Stomach (tissue), 9 donors: ENCODE results near the gene RHBDF1. TPM values are rescaled to one million over a fixed set of nuclear protein-coding genes. Genes with fewer than 3 reads are reported as not detected.

Experiments
- DNase-seq, 2 donors: peaks; one replicate each; pipeline versions ENCODE4 v3.0.0 to v3.0.0-alpha.2; 2013 to 2019
- H3K27ac ChIP-seq, 5 donors: fragments of 200-600 bp in 4 of 5; sonication (generic) in 4 of 5; one replicate each; pipeline ENCODE4 v1.5.1; 2013 to 2019; ENCODE audit warnings: mild to moderate bottlenecking in 1 of 5, moderate library complexity in 1 of 5
- H3K27me3 ChIP-seq, 3 donors: fragments of 200-600 bp; sonication (generic); one replicate each; pipeline ENCODE4 v1.5.1; 2017 to 2019; ENCODE audit warnings: mixed run types in 1 of 3
- H3K36me3 ChIP-seq, 4 donors: fragments of 200-600 bp; sonication (generic); 1 replicate in 3 of 4; 2 replicates in 1 of 4; pipeline ENCODE4 v1.5.1; 2016 to 2019
- H3K4me1 ChIP-seq, 4 donors: fragments of 200-600 bp; sonication (generic); one replicate each; pipeline ENCODE4 v1.5.1; 2016 to 2019
- H3K4me3 ChIP-seq, 4 donors: fragments of 200-600 bp; sonication (generic) in 3 of 4; one replicate each; pipeline ENCODE4 v1.5.1; 2016 to 2019; ENCODE audit warnings: mild to moderate bottlenecking in 1 of 4
- H3K9me3 ChIP-seq, 4 donors: fragments of 200-600 bp; sonication (generic); one replicate each; pipeline ENCODE4 v1.5.1; 2016 to 2019
- CTCF ChIP-seq, 7 experiments: fragments of 450-650 bp in 4 of 7; fragments of 200-600 bp in 3 of 7; sonication (generic) in 3 of 7; IDR thresholded peaks; one replicate each; pipeline ENCODE4 v1.5.1; 2016 to 2019; ENCODE audit warnings: antibody characterized with exemption in 7 of 7, control low read depth in 2 of 7, mild to moderate bottlenecking in 1 of 7
- EP300 ChIP-seq: sonication (generic); formaldehyde crosslinking; IDR thresholded peaks from one replicate; pipeline ENCODE4 v1.6.1; 2017; ENCODE audit warnings: antibody characterized with exemption
- POLR2A ChIP-seq, 4 donors: fragments of 450-650 bp; IDR thresholded peaks; one replicate each; pipeline ENCODE4 v1.6.1; 2016; ENCODE audit warnings: antibody characterized with exemption in 4 of 4, control low read depth in 2 of 4, mild to moderate bottlenecking in 1 of 4, moderate library complexity in 1 of 4
- POLR2AphosphoS5 ChIP-seq, 3 donors: sonication (generic); formaldehyde crosslinking; IDR thresholded peaks; one replicate each; pipeline ENCODE4 v1.6.1; 2016; ENCODE audit warnings: antibody characterized with exemption in 3 of 3
- WGBS, 5 donors: extraction: QIAGEN DNeasy Blood & Tissue Kit in 3 of 5; methylation state at CpG; one replicate each; pipeline versions ENCODE4 v1.1.5 to v1.1.7; 2013 to 2018; 5-methylcytosine and 5-hydroxymethylcytosine counted together
- intact Hi-C: fragments of 100-400 bp; cut with DNase I; formaldehyde crosslinking; loops from one replicate; pipeline ENCODE4 v1.15.1; 2023; ENCODE audit warnings: low total_unique reads
- polyA plus RNA-seq, 3 donors: library from polyadenylated mRNA; stranded (reverse); fragments of 200-250 nt; gene quantifications; one replicate each; pipeline ENCODE4 v1.2.3, GENCODE V29; 2013
- total RNA-seq, 5 donors: library from RNA; depleted of rRNA; stranded (reverse); fragments of >200 nt; gene quantifications; one replicate each; pipeline versions ENCODE4 v1.1.0 to v1.2.3, GENCODE V29; 2014 to 2016
- donor health status: healthy with polysubstance abuse.
- donor health status: Bipolar disorder and iron deficiency.
- donor health status: healthy.

The RHBDF1 gene
- total and polyA plus RNA-seq, 8 donors = 10.2 to 185 (median 28.9) TPM

GRCh38 chr16:116015-116414, 43.6 kb upstream of the RHBDF1 start:
- Histone ChIP-seq H3K4me1 (peaks cover 0 to 12% (median 0%) of the 10 kb centered on the region in 4 donors), H3K4me3 (no peak overlapping the region), H3K9me3 (no peaks in the 10 kb centered on the region), H3K27ac (no peak overlapping the region), H3K27me3 (no peaks in the 10 kb centered on the region), H3K36me3 (peaks cover 14 to 76% (median 55%) of the 10 kb centered on the region in 4 donors)
- no peak for DNase-seq
- intact Hi-C loops = loop anchor here (5.0 kb wide), 1 partner anchor 66 kb away; the partner anchor contains the start of gene HBQ1
- WGBS, 5 donors = 73 to 78% (median 77%) methylated on average over 7 of the region's 7 CpGs
- TF ChIP-seq EP300 (no peak), POLR2AphosphoS5 (IDR thresholded peaks at IDR 0.05) (no peak), POLR2A (IDR thresholded peaks at IDR 0.05) (no peak), CTCF (IDR thresholded peaks at IDR 0.05) (no peak)

GRCh38 chr16:114327-114726, 41.9 kb upstream of the RHBDF1 start:
- DNase-seq = no peak
- intact Hi-C loops = no loop called here
- Histone ChIP-seq H3K4me1 (peaks cover 0 to 12% (median 0%) of the 10 kb centered on the region in 4 donors), H3K9me3 (no peaks in the 10 kb centered on the region), H3K4me3 (no peak overlapping the region), H3K36me3 (peaks cover 18 to 85% (median 67%) of the 10 kb centered on the region in 4 donors), H3K27me3 (no peaks in the 10 kb centered on the region), H3K27ac (no peak overlapping the region)
- TF ChIP-seq POLR2AphosphoS5 (IDR thresholded peaks at IDR 0.05) = no peak
- TF ChIP-seq CTCF (IDR thresholded peaks at IDR 0.05) = no peak
- no peak for TF ChIP-seq POLR2A (IDR thresholded peaks at IDR 0.05)
- no peak for TF ChIP-seq EP300
- 89 to 94% (median 93%) methylated on average over 2 of the region's 2 CpGs for WGBS, 5 donors

GRCh38 chr16:112153-112840, 39.9 kb upstream of the RHBDF1 start:
- no peak for TF ChIP-seq POLR2AphosphoS5 (IDR thresholded peaks at IDR 0.05)
- TF ChIP-seq CTCF (IDR thresholded peaks at IDR 0.05) = no peak
- no peak for TF ChIP-seq EP300
- TF ChIP-seq POLR2A (IDR thresholded peaks at IDR 0.05) = no peak
- Histone ChIP-seq H3K27ac (no peak overlapping the region), H3K9me3 (no peaks in the 10 kb centered on the region), H3K36me3 (peaks cover 25 to 91% (median 78%) of the 10 kb centered on the region in 4 donors), H3K27me3 (no peaks in the 10 kb centered on the region), H3K4me3 (no peak overlapping the region), H3K4me1 (peaks cover 0 to 7% (median 0%) of the 10 kb centered on the region in 4 donors)
- intact Hi-C loops = no loop called here
- WGBS, 5 donors = 84 to 97% (median 95%) methylated on average over 6 to 21 of the region's 21 CpGs
- DNase-seq = no peak

- intact Hi-C loops = no loop called here
- WGBS, 5 donors = 26 to 34% (median 30%) methylated on average over 6 of the region's 6 CpGs
- H3K4me3 ChIP-seq = no peak overlapping the region
- H3K9me3 ChIP-seq = no peaks in the 10 kb centered on the region
- TF ChIP-seq POLR2AphosphoS5 (IDR thresholded peaks at IDR 0.05) (peak in 1 of 3 donors; percentile 63), EP300 (no peak), CTCF (IDR thresholded peaks at IDR 0.05) (peak in 5 of 7 experiments; percentile 59 to 83 (median 70)), POLR2A (IDR thresholded peaks at IDR 0.05) (no peak)
- peaks cover 20 to 75% (median 62%) of the 10 kb centered on the region in 4 donors for H3K36me3 ChIP-seq
- no peak overlapping the region for H3K27ac ChIP-seq
- H3K27me3 ChIP-seq = no peaks in the 10 kb centered on the region
- H3K4me1 ChIP-seq = peaks cover 0 to 18% (median 4%) of the 10 kb centered on the region in 4 donors
- peak; percentile 68 to 91 for DNase-seq
Observed at GRCh38 chr16:106623-107324, 34.3 kb upstream of the RHBDF1 start.
